Measurements from ENCODE around the gene SF3A1. TPM values are rescaled to one million over a fixed set of nuclear protein-coding genes. Genes with fewer than 3 reads are reported as not detected.

The SF3A1 gene
- total RNA-seq, 1 experiment from 2014 or later, result 182 TPM

- CTCF ChIA-PET, result interaction anchor here (0.6 to 4.4 kb wide), 32 partner anchors 10 to 303 kb away, joined by 3 to 106 read pairs (median 6); partner anchors contain the start of genes CCDC157, PES1, RNF215 and SEC14L2
- no peaks in the 10 kb centered on the region for H3K27me3 ChIP-seq (replicated peaks; ENCODE audit: control insufficient read depth, insufficient read depth, low read length)
- H3K36me3 ChIP-seq (ENCODE audit: control insufficient read depth, insufficient read depth, low read length), result no peaks in the 10 kb centered on the region
- no peak for TF ChIP-seq CTCF (IDR thresholded peaks at IDR 0.05; ENCODE audit: insufficient read depth in 1 of 2, low read depth in 1 of 2, low read length in 1 of 2, severe bottlenecking in 1 of 2, unreplicated experiment in 1 of 2)
- Mint-ChIP-seq H3K4me1 (ENCODE audit: low read depth, unreplicated experiment) (peaks cover 11% of the 10 kb centered on the region), H3K36me3 (ENCODE audit: insufficient read depth, unreplicated experiment) (no peaks in the 10 kb centered on the region), H3K4me3 (ENCODE audit: unreplicated experiment) (peak overlapping the region; percentile 81), H3K27ac (ENCODE audit: unreplicated experiment) (peak overlapping the region; percentile 77), H3K9me3 (ENCODE audit: unreplicated experiment) (no peaks in the 10 kb centered on the region), H3K27me3 (ENCODE audit: insufficient read depth, unreplicated experiment) (no peaks in the 10 kb centered on the region)
- BruUV-seq (replicated peaks), result TSS peak; percentile 65
- DNase-seq, result no peak
- POLR2A ChIA-PET, result interaction anchor here (0.5 to 1.2 kb wide), 8 partner anchors 10 to 102 kb away, joined by 3 to 14 read pairs (median 4); partner anchors contain the start of genes CCDC157, SF3A1 and TBC1D10A
- H3K4me3 ChIP-seq (ENCODE audit: low read depth, low read length), result peak overlapping the region; percentile 80
- no peaks in the 10 kb centered on the region for H3K9me3 ChIP-seq
- peaks cover 4% of the 10 kb centered on the region for H3K4me1 ChIP-seq
- intact Hi-C loops (cut with micrococcal nuclease; ENCODE audit: unreplicated experiment), result loop anchor here (1.0 to 10.0 kb wide), 6 partner anchors 10 to 196 kb away; partner anchors contain the start of gene RNF215
Observed at GRCh38 chr22:30288419-30289140, 68.1 kb downstream of the SF3A1 start.

- no TSS peak for BruUV-seq (replicated peaks)
- H3K27ac Mint-ChIP-seq (ENCODE audit: unreplicated experiment), result peak overlapping the region; percentile 77
- peak; percentile 59 to 74 for TF ChIP-seq CTCF (IDR thresholded peaks at IDR 0.05; ENCODE audit: insufficient read depth in 1 of 2, low read depth in 1 of 2, low read length in 1 of 2, severe bottlenecking in 1 of 2, unreplicated experiment in 1 of 2)
- intact Hi-C loops (cut with micrococcal nuclease; ENCODE audit: unreplicated experiment), result loop anchor here (1.0 to 10.0 kb wide), 4 partner anchors 25 to 197 kb away; no protein-coding TSS in a partner anchor
- H3K9me3 ChIP-seq, result no peaks in the 10 kb centered on the region
- H3K36me3 ChIP-seq (ENCODE audit: control insufficient read depth, insufficient read depth, low read length), result no peaks in the 10 kb centered on the region; the same call in 1 of the 2 replicates
- H3K9me3 Mint-ChIP-seq (ENCODE audit: unreplicated experiment), result no peaks in the 10 kb centered on the region
- peak overlapping the region; percentile 81 for H3K4me3 Mint-ChIP-seq (ENCODE audit: unreplicated experiment)
- H3K27me3 ChIP-seq (replicated peaks; ENCODE audit: control insufficient read depth, insufficient read depth, low read length), result no peaks in the 10 kb centered on the region
- no peaks in the 10 kb centered on the region for H3K27me3 Mint-ChIP-seq (ENCODE audit: insufficient read depth, unreplicated experiment)
- no peak overlapping the region for H3K4me3 ChIP-seq (ENCODE audit: low read depth, low read length)
- POLR2A ChIA-PET, result interaction anchor here (0.5 to 1.2 kb wide), 5 partner anchors 11 to 101 kb away, joined by 3 to 14 read pairs (median 5); partner anchors contain the start of genes CCDC157, SF3A1 and TBC1D10A
- peak; percentile 90 to 91 for DNase-seq
- peaks cover 4% of the 10 kb centered on the region for H3K4me1 ChIP-seq
- no peaks in the 10 kb centered on the region for H3K36me3 Mint-ChIP-seq (ENCODE audit: insufficient read depth, unreplicated experiment)
- H3K4me1 Mint-ChIP-seq (ENCODE audit: low read depth, unreplicated experiment), result peaks cover 11% of the 10 kb centered on the region
- CTCF ChIA-PET, result interaction anchor here (0.5 to 4.4 kb wide), 32 partner anchors 10 to 1370 kb away, joined by 3 to 106 read pairs (median 5); partner anchors contain the start of genes CCDC157, PES1, RNF215 and SEC14L2
Observed at GRCh38 chr22:30287648-30288418, 68.9 kb downstream of the SF3A1 start.

All from Caco-2 (cell line).